ENCODE results near the gene IFNG. TPM values are rescaled to one million over a fixed set of nuclear protein-coding genes. Genes with fewer than 3 reads are reported as not detected.

Gene IFNG
- total and polyA plus RNA-seq, 9 of the 15 experiments (the other 6 are each of a cell fraction or from before 2014, with no cell fraction given) = 0.38 TPM; not detected in 8

DNA sequence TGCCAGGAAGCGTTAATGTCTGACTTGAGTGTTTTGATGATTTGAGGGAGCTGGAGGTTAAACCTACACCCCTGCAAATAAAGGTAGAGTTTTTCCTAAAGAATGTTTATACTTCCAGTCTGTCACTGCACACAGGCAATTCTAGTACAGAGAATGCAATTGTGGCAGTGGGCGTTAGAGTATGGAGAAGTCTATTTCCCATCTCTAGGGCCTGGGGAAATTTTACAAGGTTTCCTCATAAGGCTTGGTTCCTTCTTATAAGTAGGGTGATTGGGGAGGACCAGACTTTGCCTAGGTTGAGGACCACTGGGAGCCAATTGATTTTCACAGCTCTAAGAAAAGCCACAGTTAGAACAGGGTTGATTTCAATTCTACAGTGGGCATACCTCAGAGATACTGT, 44.3 kb downstream of the IFNG start (continued):
- TF ChIP-seq, protein P1, sequence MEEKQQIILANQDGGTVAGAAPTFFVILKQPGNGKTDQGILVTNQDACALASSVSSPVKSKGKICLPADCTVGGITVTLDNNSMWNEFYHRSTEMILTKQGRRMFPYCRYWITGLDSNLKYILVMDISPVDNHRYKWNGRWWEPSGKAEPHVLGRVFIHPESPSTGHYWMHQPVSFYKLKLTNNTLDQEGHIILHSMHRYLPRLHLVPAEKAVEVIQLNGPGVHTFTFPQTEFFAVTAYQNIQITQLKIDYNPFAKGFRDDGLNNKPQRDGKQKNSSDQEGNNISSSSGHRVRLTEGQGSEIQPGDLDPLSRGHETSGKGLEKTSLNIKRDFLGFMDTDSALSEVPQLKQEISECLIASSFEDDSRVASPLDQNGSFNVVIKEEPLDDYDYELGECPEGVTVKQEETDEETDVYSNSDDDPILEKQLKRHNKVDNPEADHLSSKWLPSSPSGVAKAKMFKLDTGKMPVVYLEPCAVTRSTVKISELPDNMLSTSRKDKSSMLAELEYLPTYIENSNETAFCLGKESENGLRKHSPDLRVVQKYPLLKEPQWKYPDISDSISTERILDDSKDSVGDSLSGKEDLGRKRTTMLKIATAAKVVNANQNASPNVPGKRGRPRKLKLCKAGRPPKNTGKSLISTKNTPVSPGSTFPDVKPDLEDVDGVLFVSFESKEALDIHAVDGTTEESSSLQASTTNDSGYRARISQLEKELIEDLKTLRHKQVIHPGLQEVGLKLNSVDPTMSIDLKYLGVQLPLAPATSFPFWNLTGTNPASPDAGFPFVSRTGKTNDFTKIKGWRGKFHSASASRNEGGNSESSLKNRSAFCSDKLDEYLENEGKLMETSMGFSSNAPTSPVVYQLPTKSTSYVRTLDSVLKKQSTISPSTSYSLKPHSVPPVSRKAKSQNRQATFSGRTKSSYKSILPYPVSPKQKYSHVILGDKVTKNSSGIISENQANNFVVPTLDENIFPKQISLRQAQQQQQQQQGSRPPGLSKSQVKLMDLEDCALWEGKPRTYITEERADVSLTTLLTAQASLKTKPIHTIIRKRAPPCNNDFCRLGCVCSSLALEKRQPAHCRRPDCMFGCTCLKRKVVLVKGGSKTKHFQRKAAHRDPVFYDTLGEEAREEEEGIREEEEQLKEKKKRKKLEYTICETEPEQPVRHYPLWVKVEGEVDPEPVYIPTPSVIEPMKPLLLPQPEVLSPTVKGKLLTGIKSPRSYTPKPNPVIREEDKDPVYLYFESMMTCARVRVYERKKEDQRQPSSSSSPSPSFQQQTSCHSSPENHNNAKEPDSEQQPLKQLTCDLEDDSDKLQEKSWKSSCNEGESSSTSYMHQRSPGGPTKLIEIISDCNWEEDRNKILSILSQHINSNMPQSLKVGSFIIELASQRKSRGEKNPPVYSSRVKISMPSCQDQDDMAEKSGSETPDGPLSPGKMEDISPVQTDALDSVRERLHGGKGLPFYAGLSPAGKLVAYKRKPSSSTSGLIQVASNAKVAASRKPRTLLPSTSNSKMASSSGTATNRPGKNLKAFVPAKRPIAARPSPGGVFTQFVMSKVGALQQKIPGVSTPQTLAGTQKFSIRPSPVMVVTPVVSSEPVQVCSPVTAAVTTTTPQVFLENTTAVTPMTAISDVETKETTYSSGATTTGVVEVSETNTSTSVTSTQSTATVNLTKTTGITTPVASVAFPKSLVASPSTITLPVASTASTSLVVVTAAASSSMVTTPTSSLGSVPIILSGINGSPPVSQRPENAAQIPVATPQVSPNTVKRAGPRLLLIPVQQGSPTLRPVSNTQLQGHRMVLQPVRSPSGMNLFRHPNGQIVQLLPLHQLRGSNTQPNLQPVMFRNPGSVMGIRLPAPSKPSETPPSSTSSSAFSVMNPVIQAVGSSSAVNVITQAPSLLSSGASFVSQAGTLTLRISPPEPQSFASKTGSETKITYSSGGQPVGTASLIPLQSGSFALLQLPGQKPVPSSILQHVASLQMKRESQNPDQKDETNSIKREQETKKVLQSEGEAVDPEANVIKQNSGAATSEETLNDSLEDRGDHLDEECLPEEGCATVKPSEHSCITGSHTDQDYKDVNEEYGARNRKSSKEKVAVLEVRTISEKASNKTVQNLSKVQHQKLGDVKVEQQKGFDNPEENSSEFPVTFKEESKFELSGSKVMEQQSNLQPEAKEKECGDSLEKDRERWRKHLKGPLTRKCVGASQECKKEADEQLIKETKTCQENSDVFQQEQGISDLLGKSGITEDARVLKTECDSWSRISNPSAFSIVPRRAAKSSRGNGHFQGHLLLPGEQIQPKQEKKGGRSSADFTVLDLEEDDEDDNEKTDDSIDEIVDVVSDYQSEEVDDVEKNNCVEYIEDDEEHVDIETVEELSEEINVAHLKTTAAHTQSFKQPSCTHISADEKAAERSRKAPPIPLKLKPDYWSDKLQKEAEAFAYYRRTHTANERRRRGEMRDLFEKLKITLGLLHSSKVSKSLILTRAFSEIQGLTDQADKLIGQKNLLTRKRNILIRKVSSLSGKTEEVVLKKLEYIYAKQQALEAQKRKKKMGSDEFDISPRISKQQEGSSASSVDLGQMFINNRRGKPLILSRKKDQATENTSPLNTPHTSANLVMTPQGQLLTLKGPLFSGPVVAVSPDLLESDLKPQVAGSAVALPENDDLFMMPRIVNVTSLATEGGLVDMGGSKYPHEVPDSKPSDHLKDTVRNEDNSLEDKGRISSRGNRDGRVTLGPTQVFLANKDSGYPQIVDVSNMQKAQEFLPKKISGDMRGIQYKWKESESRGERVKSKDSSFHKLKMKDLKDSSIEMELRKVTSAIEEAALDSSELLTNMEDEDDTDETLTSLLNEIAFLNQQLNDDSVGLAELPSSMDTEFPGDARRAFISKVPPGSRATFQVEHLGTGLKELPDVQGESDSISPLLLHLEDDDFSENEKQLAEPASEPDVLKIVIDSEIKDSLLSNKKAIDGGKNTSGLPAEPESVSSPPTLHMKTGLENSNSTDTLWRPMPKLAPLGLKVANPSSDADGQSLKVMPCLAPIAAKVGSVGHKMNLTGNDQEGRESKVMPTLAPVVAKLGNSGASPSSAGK (IDR thresholded peaks at IDR 0.05) = no peak
- no peak for TF ChIP-seq EP400 (IDR thresholded peaks at IDR 0.05)

All from K562 (cell line).